Measurements from ENCODE around the gene FKBP5.
"Not testable (repeated sequence)": the region's sequence is repeated elsewhere in the genome, so short reads cannot be mapped to it uniquely, and the experiment has no call there.

Gene FKBP5

DNA sequence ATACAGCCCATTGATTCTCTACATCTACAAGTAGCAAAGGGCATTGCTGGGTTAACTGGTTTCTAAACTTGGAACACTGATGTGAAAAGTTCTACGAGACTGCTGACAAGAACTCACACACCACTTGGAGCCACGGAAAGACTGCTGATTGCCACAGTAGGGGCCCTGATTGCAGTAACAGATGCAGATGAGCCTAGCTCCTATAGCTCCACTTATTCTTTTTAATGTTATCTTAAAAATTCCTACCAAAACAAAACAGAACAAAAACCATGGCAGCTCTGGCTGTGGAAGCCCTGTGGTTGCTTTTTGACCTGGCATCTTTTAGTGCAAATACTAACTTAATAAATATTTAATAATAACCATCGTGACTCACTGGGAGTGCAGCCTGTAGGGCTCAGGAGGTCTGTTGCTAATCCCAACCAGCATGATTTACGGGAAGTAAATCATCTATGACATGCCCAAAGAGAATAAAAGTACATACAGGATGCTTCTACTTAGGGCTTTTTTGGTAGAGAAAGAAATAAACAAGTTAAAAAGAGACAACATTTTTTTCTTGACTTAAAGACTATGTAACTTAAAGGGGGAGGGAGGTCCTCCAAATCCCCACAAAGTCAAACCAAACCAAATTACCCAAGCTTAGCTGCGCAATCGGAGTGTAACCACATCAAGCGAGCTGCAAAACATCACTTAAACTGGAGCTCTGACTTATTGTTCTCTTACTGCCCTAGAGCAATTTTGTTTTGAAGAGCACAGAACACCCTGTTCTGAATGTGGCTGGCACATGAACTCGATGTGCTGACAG is 87.2 kb downstream of the FKBP5 start:
- peak overlapping the region in 2 of 7 experiments; percentile 0 to 2 for H3K4me3 ChIP-seq

DNA sequence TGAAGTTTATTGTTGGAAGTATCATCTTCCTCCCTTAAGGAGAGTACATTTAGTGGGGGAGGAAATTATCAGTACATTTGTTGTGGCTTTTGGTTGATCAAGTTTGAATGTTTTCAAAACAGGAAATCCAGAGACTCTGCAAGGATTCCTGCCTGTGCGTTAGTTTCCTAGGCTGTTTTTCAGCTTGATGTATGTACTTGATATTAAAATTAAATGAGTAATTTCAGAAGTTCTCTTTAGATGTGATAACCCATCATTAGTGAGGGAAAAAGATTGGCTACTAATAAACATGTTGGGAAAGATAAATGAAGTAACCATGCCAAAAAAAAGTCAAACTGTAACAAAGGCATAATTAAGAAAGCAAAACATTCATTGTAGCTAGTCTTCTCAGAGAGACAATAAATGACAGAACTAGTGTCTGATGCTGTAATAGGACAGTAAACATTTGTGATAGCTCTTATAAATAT is 88.0 kb downstream of the FKBP5 start:
- Histone ChIP-seq H3K4me3 (no peak overlapping the region), H3K27ac (peak overlapping the region; percentile 62 to 98 (median 84))

More for the DNA sequence above, 87.2 kb downstream of the FKBP5 start:
- H3K27ac ChIP-seq, result peak overlapping the region; percentile 62 to 98 (median 84)

DNA sequence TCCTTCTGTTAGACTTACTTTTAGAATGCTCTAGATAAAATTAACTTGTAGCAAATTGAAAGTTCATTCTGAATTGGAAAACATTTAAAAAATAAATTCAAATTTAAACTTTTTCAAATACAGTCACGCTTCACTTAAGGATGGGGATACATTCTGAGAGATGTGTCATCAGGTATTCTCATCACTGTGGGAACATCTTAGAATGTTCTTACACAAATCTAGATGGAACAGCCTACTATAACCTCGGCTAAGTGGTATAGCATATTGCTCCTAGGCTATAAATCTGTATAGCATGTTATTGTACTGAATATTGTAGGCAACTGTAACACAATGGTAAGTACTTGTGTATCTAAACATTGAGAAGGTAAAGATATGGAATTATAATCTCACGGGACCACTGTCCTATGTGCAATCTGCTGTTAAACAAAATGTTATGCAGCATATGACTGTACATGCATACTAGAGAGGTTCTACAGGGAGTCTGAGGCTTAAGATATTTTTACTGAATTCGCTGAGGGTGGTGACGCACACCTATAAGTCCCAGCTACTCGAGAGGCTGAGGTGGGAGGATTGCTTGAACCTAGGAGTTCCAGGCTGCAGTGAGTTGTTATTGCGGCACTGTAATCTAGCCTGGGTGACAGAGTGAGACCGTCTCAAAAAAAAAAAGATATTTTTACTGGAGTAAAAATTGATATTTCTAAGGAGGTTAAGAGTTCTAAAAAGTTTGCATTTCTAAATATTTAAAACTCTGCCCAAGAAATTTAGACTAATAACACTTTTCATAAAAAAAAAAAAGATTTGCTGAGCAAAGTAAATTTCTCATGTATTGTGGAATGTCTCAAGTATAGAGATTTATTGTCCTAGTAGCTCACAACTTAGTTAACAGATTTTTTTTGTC is 88.7 kb downstream of the FKBP5 start:
- H3K4me3 ChIP-seq, result no peak overlapping the region

DNA sequence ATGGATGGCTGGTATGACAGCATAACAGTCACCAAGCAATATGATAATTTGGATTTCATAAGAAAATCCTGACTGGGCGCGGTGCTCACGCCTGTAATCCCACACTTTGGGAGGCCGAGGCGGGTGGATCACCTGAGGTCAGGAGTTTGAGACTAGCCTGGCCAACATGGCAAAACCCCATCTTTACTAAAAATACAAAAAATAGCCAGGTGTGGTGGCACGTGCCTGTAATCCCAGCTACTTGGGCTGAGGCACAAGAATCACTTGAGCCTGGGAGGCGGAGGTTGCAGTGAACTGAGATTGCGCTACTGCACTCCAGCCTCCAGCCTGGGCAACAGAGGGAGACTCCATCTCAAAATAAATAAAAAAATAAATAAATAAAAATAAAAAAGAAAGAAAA is 90.1 kb downstream of the FKBP5 start:
- peak overlapping the region in 6 of 21 experiments; percentile 20 to 97 (median 62) for H3K27ac ChIP-seq
- not testable (repeated sequence) for H3K4me3 ChIP-seq

More for the DNA sequence above, 88.7 kb downstream of the FKBP5 start:
- peak overlapping the region in 20 of 21 experiments; percentile 18 to 98 (median 84) for H3K27ac ChIP-seq

DNA sequence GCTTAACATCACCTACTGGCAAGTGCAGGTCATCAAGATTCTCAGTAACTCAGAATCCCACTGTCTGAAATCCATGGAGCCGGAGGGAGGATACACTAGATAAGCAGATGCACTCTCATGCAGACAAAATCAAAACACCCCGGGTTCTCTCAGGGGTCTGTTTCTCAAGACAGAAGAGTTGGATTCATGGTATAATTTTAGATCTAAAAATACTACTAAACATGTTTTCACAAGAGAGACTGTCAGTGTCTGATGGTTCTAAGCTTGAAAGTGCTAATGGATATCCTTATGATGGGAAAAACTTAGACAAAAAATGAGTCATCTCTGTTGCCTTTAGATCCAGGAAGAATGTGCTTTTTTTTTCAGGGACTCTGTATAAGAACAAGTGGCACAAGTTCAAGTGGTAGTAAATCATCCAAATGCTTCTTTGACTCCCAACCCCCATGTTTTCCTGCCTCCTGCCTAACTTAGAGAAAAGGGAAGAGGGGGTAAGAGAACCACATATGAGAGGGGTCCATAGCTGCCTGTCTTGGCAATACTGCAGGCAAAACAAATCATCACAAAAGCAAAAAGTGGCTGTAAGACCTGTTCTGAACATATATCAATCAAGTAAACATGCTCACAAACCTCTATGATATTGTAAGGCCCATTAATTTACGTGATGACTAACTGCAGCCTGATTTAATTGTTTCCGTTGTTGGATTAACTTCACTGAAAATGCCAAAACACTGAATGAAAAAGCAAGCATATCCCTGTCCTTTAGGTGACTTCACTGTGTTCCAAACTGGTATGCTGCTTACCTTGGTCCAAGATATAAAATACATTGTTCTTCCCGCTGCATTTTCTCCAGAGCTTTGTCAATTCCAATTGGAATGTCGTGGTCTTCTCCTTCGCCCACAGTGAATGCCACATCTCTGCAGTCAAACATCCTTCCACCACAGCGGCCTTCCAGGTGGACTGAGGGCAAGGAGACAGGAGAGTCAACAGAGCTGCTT is 92.0 kb downstream of the FKBP5 start:
- Histone ChIP-seq H3K27ac (peak overlapping the region in 16 of 21 experiments; percentile 0 to 84 (median 38)), H3K4me3 (no peak overlapping the region)

DNA sequence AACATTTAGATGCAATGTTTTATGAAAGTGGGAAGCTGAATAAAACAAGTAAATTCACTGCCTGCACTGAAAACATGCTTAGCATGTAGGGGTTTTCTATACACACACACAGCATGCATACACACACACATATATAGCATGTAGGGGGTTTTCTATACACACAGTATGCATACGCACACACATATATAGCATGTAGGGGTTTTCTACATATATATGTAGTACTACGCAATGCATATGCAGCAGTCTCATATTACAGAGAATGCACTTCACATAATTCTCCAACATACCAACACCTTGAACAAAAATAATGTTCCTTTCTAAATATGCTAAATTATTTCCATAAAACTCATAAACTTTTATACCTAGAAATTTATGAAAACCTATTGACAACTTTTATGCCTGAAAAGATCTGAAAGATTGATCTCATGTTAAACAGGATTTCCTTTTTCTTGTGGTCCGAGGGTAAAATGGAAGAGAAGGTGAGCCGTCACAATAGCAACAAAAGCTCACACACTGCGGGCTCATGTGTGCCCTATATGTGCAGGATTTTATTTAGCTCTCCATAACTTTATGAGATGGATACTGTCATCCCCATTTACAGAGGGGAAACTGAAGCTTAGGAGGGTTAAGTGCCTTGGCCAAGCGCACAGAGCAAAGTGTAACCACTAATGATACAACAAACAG is 94.1 kb downstream of the FKBP5 start:
- Histone ChIP-seq H3K27ac (peak overlapping the region in 2 of 21 experiments; percentile 59 to 61), H3K4me3 (no peak overlapping the region)

DNA sequence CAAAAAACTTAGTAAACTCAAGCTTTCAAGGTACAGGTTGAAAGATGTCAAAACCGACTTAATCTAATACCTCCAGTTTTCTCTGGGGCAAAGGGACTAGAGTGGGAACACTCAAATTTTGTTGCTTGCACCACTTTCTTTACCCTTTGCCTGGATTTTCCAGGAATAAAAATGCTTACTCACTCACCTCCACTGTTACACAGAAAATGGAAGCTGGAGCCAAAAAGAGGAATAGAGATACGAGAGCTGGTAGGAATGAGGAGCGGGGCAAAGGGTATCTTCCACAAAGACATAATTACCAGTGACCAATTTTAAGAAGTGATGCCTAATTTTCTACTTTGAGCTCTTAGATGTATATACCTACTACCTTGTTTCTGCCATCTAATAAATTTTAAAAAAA is 96.5 kb downstream of the FKBP5 start:
- Histone ChIP-seq H3K4me3 (no peak overlapping the region), H3K27ac (peak overlapping the region in 2 of 21 experiments; percentile 5 to 9)

DNA sequence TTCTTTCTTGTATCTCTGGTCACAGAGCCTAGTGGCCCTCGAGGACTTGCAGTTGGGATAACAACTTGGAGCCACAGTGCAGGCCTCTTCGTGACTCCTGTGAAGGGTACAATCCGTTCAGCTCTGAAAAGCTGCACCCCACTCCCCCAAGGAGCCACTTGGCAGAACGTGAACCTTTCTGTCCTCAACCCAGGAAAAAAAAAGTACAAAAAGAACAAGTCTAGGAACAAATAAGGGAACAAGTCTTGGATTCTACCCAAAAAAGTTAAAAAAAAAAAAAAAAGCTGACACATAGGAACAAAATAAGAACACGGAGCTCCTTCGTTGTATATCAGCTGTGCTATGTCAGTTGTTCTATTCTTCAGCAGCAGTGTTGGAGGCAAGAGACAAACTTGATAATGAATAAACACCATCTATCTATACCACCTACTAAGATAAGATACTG is 98.1 kb downstream of the FKBP5 start:
- Histone ChIP-seq H3K4me3 (no peak overlapping the region), H3K27ac (peak overlapping the region in 8 of 21 experiments; percentile 15 to 73 (median 49))

DNA sequence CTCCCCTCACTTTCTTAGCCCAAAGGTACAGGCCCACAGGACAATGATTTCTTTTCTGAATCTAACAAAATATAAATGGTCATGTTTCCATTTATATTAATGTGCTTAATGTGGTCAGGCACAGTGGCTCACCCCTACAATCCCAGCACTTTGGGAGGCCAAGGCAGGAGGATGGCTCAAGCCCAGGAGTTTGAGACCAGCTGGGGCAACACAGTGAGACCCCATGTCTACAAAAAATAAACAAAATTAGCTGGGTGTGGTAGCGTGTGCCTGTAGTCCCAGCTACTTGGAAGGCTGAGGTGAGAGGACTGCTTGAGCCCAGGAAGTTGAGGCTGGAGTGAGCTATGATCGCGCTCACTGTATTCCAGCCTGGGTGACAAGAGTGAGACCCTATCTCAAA is 98.8 kb downstream of the FKBP5 start:
- peak overlapping the region in 9 of 21 experiments; percentile 8 to 73 (median 39) for H3K27ac ChIP-seq

DNA sequence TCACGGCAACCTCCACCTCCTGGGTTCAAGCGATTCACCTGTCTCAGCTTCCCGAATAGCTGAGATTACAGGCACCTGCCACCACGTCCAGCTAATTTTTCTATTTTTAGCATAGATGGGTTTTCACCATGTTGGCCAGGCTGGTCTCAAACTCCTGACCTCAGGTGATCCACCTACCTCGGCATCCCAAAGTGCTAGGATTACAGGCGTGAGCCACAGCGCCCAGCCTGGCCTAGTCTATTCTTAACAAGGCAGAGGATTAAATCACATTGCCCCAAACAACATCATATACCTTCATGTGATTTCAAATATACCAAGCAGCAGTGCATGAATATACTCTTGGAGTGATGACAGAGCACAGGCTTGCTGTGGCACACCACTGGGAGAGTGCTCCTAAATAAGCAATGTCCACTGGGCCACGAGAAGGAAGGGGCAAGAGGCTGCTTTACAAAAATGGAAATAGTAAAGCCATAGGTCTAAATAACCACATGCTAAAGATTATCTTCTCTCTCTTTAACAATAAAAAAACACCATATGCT is 99.4 kb downstream of the FKBP5 start:
- no peak overlapping the region for H3K4me3 ChIP-seq
- peak overlapping the region in 5 of 21 experiments; percentile 8 to 73 (median 44) for H3K27ac ChIP-seq

More for the DNA sequence above, 98.8 kb downstream of the FKBP5 start:
- H3K4me3 ChIP-seq, result no peak overlapping the region

DNA sequence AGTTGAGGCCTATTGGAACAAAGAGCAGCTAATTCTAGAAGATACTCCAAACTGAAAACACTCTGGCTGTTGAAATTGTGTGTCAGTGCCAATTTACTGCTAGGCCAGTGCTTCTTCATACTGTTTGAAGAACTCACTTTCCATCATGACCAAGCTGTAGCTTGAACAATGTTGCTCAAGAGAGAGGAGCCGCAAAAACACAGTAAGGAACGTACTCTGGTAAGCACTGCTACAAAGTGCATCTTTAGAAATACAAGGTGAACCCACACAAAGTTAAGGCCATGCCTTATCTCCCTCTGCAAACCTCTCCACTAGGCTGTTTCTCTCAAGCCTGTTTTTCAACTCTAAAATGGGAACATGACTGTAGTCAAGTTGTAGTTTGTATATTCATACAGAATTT is 101.5 kb downstream of the FKBP5 start:
- Histone ChIP-seq H3K4me3 (no peak overlapping the region), H3K27ac (peak overlapping the region in 7 of 21 experiments; percentile 3 to 69 (median 36))

DNA sequence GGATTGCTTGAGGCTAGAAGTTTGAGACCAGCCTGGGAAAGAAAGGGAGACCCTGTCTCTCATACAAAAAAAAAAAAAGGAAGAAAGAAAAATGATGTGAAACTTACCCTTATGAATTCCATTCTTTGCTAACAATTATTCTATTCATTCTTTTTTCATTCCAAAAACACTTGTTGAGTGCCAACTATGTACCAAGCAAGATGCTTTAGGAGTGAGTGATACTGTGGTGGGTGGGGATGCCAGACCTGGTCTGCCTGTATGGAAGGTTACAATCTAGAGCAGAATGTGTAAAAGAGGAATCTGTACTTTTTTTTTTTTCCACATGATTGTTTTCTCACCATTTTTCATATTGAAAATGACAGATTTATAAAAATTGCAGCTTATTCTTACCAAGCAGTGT is 102.2 kb downstream of the FKBP5 start:
- Histone ChIP-seq H3K4me3 (no peak overlapping the region), H3K27ac (peak overlapping the region in 9 of 21 experiments; percentile 2 to 69 (median 19))

DNA sequence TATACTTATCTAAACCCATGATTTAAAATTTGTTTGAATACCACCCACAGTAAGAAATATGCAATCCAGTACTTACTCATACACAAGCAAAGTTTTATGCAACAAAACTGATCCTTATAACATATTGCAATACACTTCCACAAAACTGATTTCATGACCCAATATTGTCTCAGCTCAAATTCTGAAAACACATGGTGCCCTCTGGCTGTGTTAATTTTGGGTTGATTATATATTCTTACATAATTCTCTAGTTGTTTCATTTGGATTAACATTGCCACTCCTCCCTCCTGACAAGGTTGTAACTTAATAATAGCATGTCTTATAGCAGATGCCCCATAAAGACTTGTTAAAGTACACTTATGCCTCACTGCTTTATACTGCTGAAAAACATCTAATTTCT is 103.1 kb downstream of the FKBP5 start:
- no peak overlapping the region for H3K4me3 ChIP-seq
- peak overlapping the region in 7 of 21 experiments; percentile 2 to 69 (median 30) for H3K27ac ChIP-seq

DNA sequence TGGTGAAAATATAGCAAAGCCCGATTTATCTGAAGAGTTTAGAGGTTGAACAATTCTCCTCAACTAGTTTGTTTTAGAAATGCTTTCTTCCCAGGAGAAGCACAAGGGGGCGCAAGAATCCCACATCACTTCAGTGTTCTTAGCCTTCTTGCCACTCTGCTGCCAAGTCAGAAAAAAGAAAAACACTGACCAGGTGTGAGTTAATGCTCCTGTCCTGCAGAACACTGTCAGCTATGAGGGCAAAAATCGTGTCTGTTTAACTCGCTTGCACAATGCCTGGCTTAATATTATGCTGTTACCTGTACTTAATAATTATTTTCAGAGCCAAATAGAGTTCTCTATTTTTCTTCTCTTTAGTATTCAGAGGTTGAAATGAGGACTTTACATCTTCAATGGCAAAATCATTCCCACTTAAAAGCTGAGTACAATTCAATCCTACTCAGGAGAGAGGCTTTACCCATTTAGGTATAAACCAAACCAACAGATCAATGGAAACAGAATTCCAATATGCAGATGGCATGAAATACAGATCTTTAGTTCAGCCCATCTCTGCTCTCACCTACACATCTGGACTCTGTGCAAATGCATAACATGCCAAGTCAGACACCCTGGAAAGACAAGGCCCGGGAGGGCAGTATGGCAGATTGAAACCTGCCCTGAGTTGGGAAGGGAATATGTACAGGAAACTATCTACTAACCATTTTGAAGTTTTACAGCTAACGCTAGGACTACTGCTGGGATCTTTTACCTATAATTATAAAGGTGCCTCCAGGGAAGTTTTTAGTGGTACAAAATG is 104.6 kb downstream of the FKBP5 start:
- H3K4me3 ChIP-seq, result no peak overlapping the region
- peak overlapping the region in 6 of 21 experiments; percentile 11 to 58 (median 40) for H3K27ac ChIP-seq

DNA sequence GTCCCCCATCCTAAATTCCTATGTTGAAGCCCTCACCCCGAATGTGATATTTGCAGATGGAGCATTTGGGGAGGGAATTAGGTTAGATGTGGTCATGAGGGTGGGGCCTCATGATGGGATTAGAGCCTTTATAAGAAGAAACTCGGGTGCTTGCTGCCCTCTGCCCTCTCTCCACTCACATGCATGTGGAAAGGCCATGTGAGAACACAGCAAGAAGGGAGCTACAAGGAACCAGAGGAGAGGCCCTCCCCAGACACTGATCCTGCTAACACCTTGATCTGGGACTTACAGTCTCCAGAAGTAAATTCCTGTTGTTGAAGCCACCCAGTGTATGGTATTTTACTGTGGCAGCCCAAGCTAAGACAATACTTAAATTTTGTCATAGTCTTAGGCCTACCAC is 106.4 kb downstream of the FKBP5 start:
- no peak overlapping the region for H3K27ac ChIP-seq
- no peak overlapping the region for H3K4me3 ChIP-seq

DNA sequence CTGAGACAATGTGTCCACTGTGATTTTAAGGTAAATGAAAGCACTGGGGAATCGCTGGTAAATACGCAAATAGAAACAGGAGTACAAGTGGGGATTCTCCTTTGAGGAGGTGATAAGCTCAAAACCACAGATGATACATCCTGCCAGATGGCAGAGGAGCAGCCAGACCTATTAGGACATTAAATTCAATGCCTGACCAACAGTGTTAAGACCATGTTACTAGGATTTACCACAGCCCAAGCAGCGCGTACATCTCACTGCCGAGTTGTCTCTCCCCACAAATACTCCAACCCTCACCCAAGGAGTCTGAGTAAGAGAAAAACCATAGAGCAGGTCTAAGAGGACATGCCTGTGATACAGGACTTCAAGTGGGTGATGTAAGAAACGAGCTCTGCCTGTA is 107.1 kb downstream of the FKBP5 start:
- Histone ChIP-seq H3K4me3 (no peak overlapping the region), H3K27ac (no peak overlapping the region)

DNA sequence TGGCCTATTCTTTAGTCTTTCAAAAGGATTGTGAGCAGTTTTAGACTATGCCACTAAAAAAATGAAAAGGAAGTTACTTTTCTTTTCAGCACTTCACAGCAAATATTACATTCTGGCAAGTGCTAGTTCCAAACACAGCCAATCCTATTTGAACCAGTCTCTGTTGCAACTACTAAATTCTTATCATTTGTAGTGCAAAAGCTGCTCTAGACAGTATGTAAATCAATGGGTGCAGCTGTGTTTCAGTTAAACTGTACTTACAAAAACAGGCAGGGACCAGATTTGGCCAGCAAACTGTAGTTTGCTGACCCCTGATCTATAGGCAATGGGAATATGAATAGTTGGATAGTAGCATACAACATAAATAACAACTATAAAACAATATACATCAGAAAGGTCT is 107.9 kb downstream of the FKBP5 start:
- Histone ChIP-seq H3K27ac (no peak overlapping the region), H3K4me3 (no peak overlapping the region)
